ENCODE data around the gene ATG2A. TPM values are rescaled to one million over a fixed set of nuclear protein-coding genes. Genes with fewer than 3 reads are reported as not detected.

The ATG2A gene
- total RNA-seq, 1 donor from 2014 or later, result 4.4 TPM

- H3K79me2 ChIP-seq (ENCODE audit: low read depth), result no peaks in the 10 kb centered on the region
- Mint-ChIP-seq H3K9me3 (no peaks in the 10 kb centered on the region), H3K27ac (peak overlapping the region; percentile 72), H3K4me3 (peak overlapping the region; percentile 10), H3K36me3 (no peaks in the 10 kb centered on the region), H3K27me3 (ENCODE audit: insufficient read depth, low read depth) (peaks cover 9% of the 10 kb centered on the region), H3K4me1 (peaks cover 12% of the 10 kb centered on the region)
- no peak for TF ChIP-seq CTCF (IDR thresholded peaks at IDR 0.05)
- no peak for TF ChIP-seq EZH2phosphoT487 (IDR thresholded peaks at IDR 0.05)
- no peak for TF ChIP-seq EZH2 (IDR thresholded peaks at IDR 0.05)
- H3K9ac ChIP-seq, result no peak overlapping the region
- peaks cover 3% of the 10 kb centered on the region for H3F3A ChIP-seq (ENCODE audit: low read depth)
- no peaks in the 10 kb centered on the region for H4K20me1 ChIP-seq (ENCODE audit: low read depth)
- no peaks in the 10 kb centered on the region for H3K36me3 ChIP-seq
- H3K4me2 ChIP-seq, result peak overlapping the region; percentile 74
- no peaks in the 10 kb centered on the region for H3K27me3 ChIP-seq
- no peak overlapping the region for H3K4me3 ChIP-seq
- H3K27ac ChIP-seq, result no peak overlapping the region
- H3K4me1 ChIP-seq, result peaks cover 12% of the 10 kb centered on the region
- no peak for DNase-seq (ENCODE audit: low spot score)
- H2AFZ ChIP-seq (replicated peaks), result peak overlapping the region; percentile 97
- H3K9me3 ChIP-seq (ENCODE audit: low read depth), result no peaks in the 10 kb centered on the region
Observed at GRCh38 chr11:64887234-64887756, 29.7 kb downstream of the ATG2A start.

GRCh38 chr11:64885367-64886286 lies 31.4 kb downstream of the ATG2A start:
- TF ChIP-seq EZH2 (IDR thresholded peaks at IDR 0.05), result no peak
- no peak for TF ChIP-seq EZH2phosphoT487 (IDR thresholded peaks at IDR 0.05)
- TF ChIP-seq CTCF (IDR thresholded peaks at IDR 0.05), result no peak
- no peaks in the 10 kb centered on the region for H3K27me3 ChIP-seq
- no peaks in the 10 kb centered on the region for H3K9me3 Mint-ChIP-seq
- no peak overlapping the region for H3K4me2 ChIP-seq
- no peaks in the 10 kb centered on the region for H4K20me1 ChIP-seq (ENCODE audit: low read depth)
- H3K4me1 Mint-ChIP-seq, result peaks cover 15% of the 10 kb centered on the region
- no peaks in the 10 kb centered on the region for H3K36me3 Mint-ChIP-seq
- no peaks in the 10 kb centered on the region for H3K79me2 ChIP-seq (ENCODE audit: low read depth)
- H3K4me3 ChIP-seq, result no peak overlapping the region
- H3F3A ChIP-seq (ENCODE audit: low read depth), result peaks cover 3% of the 10 kb centered on the region
- no peak overlapping the region for H3K4me3 Mint-ChIP-seq
- DNase-seq (ENCODE audit: low spot score), result no peak
- H3K4me1 ChIP-seq, result peaks cover 12% of the 10 kb centered on the region
- H3K9me3 ChIP-seq (ENCODE audit: low read depth), result no peaks in the 10 kb centered on the region
- H3K27me3 Mint-ChIP-seq (ENCODE audit: insufficient read depth, low read depth), result peaks cover 4% of the 10 kb centered on the region
- no peak overlapping the region for H3K27ac Mint-ChIP-seq
- H3K36me3 ChIP-seq, result no peaks in the 10 kb centered on the region
- no peak overlapping the region for H2AFZ ChIP-seq (replicated peaks)
- no peak overlapping the region for H3K27ac ChIP-seq
- no peak overlapping the region for H3K9ac ChIP-seq

- no peaks in the 10 kb centered on the region for H3K79me2 ChIP-seq (ENCODE audit: low read depth)
- Mint-ChIP-seq H3K4me1 (peaks cover 29% of the 10 kb centered on the region), H3K4me3 (peak overlapping the region; percentile 25), H3K27me3 (ENCODE audit: insufficient read depth, low read depth) (peaks cover 7% of the 10 kb centered on the region), H3K9me3 (no peaks in the 10 kb centered on the region), H3K27ac (no peak overlapping the region), H3K36me3 (no peaks in the 10 kb centered on the region)
- H2AFZ ChIP-seq (replicated peaks), result no peak overlapping the region
- H3K4me2 ChIP-seq, result no peak overlapping the region
- H3K4me1 ChIP-seq, result peaks cover 19% of the 10 kb centered on the region
- H4K20me1 ChIP-seq (ENCODE audit: low read depth), result no peaks in the 10 kb centered on the region
- H3K4me3 ChIP-seq, result no peak overlapping the region
- no peaks in the 10 kb centered on the region for H3K27me3 ChIP-seq
- H3K36me3 ChIP-seq, result no peaks in the 10 kb centered on the region
- no peak for DNase-seq (ENCODE audit: low spot score)
- H3K27ac ChIP-seq, result no peak overlapping the region
- H3F3A ChIP-seq (ENCODE audit: low read depth), result peaks cover 11% of the 10 kb centered on the region
- TF ChIP-seq EZH2 (IDR thresholded peaks at IDR 0.05), result no peak
- no peak for TF ChIP-seq EZH2phosphoT487 (IDR thresholded peaks at IDR 0.05)
- no peak overlapping the region for H3K9ac ChIP-seq
- no peaks in the 10 kb centered on the region for H3K9me3 ChIP-seq (ENCODE audit: low read depth)
Observed at GRCh38 chr11:64884019-64884418, 33.0 kb downstream of the ATG2A start.

GRCh38 chr11:64883575-64883974 lies 33.4 kb downstream of the ATG2A start:
- H3K27me3 Mint-ChIP-seq (ENCODE audit: insufficient read depth, low read depth), result peaks cover 7% of the 10 kb centered on the region
- H3K9me3 Mint-ChIP-seq, result no peaks in the 10 kb centered on the region
- no peaks in the 10 kb centered on the region for H3K36me3 Mint-ChIP-seq
- H3K4me3 Mint-ChIP-seq, result no peak overlapping the region
- H3K27ac ChIP-seq, result no peak overlapping the region
- TF ChIP-seq EZH2 (IDR thresholded peaks at IDR 0.05) (no peak), EZH2phosphoT487 (IDR thresholded peaks at IDR 0.05) (no peak), CTCF (IDR thresholded peaks at IDR 0.05) (no peak)
- no peak overlapping the region for H3K4me2 ChIP-seq
- H3K9me3 ChIP-seq (ENCODE audit: low read depth), result no peaks in the 10 kb centered on the region
- H3K27me3 ChIP-seq, result no peaks in the 10 kb centered on the region
- H3K79me2 ChIP-seq (ENCODE audit: low read depth), result no peaks in the 10 kb centered on the region
- no peak for DNase-seq (ENCODE audit: low spot score)
- H3F3A ChIP-seq (ENCODE audit: low read depth), result peaks cover 14% of the 10 kb centered on the region
- peaks cover 15% of the 10 kb centered on the region for H3K4me1 ChIP-seq
- no peaks in the 10 kb centered on the region for H4K20me1 ChIP-seq (ENCODE audit: low read depth)
- no peaks in the 10 kb centered on the region for H3K36me3 ChIP-seq
- H3K27ac Mint-ChIP-seq, result no peak overlapping the region
- H3K4me1 Mint-ChIP-seq, result peaks cover 28% of the 10 kb centered on the region
- H3K9ac ChIP-seq, result no peak overlapping the region
- H2AFZ ChIP-seq (replicated peaks), result no peak overlapping the region
- H3K4me3 ChIP-seq, result no peak overlapping the region
